Measurements from ENCODE around the gene LZIC.

Gene LZIC

DNA sequence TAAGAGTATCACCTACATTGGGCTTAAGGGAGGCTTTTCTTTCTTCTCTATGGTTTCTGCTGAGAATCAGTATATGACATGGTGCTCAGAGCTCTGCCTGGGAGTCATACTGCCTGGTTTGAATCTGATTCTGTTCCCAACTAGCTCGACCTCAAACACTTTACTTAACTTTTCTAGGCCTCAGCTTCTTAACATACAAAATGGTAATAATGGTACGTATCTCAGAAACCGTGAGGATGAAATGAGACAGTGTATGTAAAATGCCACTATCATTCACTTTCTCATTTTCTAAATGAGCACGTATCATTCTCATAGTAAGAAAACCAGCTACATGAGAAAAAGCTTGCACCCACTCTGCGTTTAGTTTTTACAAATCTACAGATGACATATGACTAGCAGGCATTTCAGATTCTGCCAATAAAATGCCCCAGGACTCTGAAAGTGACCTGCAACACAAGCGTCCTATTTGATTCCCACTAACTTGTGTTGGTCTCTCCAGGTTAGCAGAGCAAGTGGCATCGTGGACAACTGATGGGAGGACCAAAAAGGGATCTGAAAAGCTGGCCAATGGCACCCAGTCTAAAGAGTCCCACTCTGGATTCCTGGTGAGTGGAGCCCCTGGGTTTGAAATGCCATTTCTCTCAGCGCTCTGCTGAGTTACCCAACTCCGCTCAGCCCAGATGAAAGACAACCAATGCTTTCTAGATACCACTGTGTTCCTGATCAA lies 39.2 kb downstream of the LZIC start:
- H3K27me3 ChIP-seq (ENCODE audit: control insufficient read depth in 1 of 2, insufficient read depth in 1 of 2, low read length in 2 of 2), result no peaks in the 10 kb centered on the region
- WGBS, result 99% methylated on average over 9 of the region's 9 CpGs
- H3K9me3 ChIP-seq (ENCODE audit: control insufficient read depth, low read length), result no peaks in the 10 kb centered on the region
- no peak overlapping the region for H3K23ac ChIP-seq (ENCODE audit: low read length in 2 of 2)
- H3K4ac ChIP-seq (ENCODE audit: low read depth in 1 of 2, low read length in 2 of 2), result no peak overlapping the region
- peaks cover 30% of the 10 kb centered on the region for H3K79me1 ChIP-seq (replicated peaks; ENCODE audit: low read length, poor library complexity, severe bottlenecking)
- no peak overlapping the region for H2BK5ac ChIP-seq (ENCODE audit: low read depth, low read length, poor library complexity, severe bottlenecking)
- H3K4me3 ChIP-seq (ENCODE audit: insufficient read depth in 1 of 2, low read depth in 1 of 2, low read length in 2 of 2), result no peak overlapping the region
- H3K27ac ChIP-seq (ENCODE audit: low read length, poor library complexity, severe bottlenecking), result no peak overlapping the region
- peaks cover 18% of the 10 kb centered on the region for H3K4me1 ChIP-seq (ENCODE audit: control insufficient read depth, insufficient read depth, low read depth, low read length)
- H3K4me2 ChIP-seq (ENCODE audit: low read length, poor library complexity, severe bottlenecking), result no peak overlapping the region
- no peak overlapping the region for H4K91ac ChIP-seq (ENCODE audit: low read length)
- no peak overlapping the region for H2AFZ ChIP-seq (ENCODE audit: low read depth, low read length)
- H3K36me3 ChIP-seq (ENCODE audit: control insufficient read depth in 1 of 2, insufficient read depth in 2 of 2, low read depth in 1 of 2, low read length in 2 of 2), result peaks cover 0 to 9% of the 10 kb centered on the region in 2 experiments
- DNase-seq, result no peak
- H2BK15ac ChIP-seq (ENCODE audit: low read depth, poor library complexity, severe bottlenecking), result no peak overlapping the region
- no peak overlapping the region for H2AK5ac ChIP-seq (ENCODE audit: low read length, severe bottlenecking)
- H2BK120ac ChIP-seq (ENCODE audit: low read depth, low read length), result no peak overlapping the region
- H3K18ac ChIP-seq (ENCODE audit: low read depth in 1 of 2, low read length in 2 of 2), result no peak overlapping the region
- H4K8ac ChIP-seq (ENCODE audit: low read length), result no peak overlapping the region
- H2BK12ac ChIP-seq (ENCODE audit: low read length in 2 of 2), result no peak overlapping the region
- H3K9ac ChIP-seq (ENCODE audit: low read length), result no peak overlapping the region
- H3K14ac ChIP-seq (ENCODE audit: low read length in 2 of 2), result no peak overlapping the region

DNA sequence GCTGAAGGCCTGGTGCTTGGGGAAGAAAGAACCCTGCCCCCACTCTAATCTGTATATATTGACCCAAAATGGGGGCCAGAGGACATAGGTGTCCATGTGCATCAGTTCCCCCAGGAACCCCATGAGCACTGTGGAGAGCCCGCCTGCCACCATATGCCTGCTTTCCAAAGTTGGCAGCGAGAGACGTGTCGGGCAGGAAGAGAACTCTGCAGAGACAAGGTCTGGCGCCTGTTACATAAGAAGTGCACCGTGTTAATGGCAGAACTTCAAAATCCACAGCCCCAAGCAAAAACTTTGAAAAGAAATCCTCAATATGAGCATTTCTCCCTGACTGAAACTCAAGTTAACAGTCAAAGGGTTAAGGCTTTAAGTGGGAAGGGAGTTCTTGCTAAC lies 41.1 kb downstream of the LZIC start:
- H2BK12ac ChIP-seq (ENCODE audit: low read length in 2 of 2), result no peak overlapping the region
- DNase-seq, result no peak
- no peak overlapping the region for H3K27ac ChIP-seq (ENCODE audit: low read length, poor library complexity, severe bottlenecking)
- H2BK15ac ChIP-seq (ENCODE audit: low read depth, poor library complexity, severe bottlenecking), result no peak overlapping the region
- H3K4me3 ChIP-seq (ENCODE audit: insufficient read depth in 1 of 2, low read depth in 1 of 2, low read length in 2 of 2), result no peak overlapping the region
- peaks cover 0 to 9% of the 10 kb centered on the region in 2 experiments for H3K36me3 ChIP-seq (ENCODE audit: control insufficient read depth in 1 of 2, insufficient read depth in 2 of 2, low read depth in 1 of 2, low read length in 2 of 2)
- H2AK5ac ChIP-seq (ENCODE audit: low read length, severe bottlenecking), result no peak overlapping the region
- no peak overlapping the region for H3K23ac ChIP-seq (ENCODE audit: low read length in 2 of 2)
- peaks cover 18% of the 10 kb centered on the region for H3K4me1 ChIP-seq (ENCODE audit: control insufficient read depth, insufficient read depth, low read depth, low read length)
- no peak overlapping the region for H4K91ac ChIP-seq (ENCODE audit: low read length)
- H3K4ac ChIP-seq (ENCODE audit: low read depth in 1 of 2, low read length in 2 of 2), result no peak overlapping the region
- no peak overlapping the region for H4K8ac ChIP-seq (ENCODE audit: low read length)
- H3K79me1 ChIP-seq (replicated peaks; ENCODE audit: low read length, poor library complexity, severe bottlenecking), result peaks cover 30% of the 10 kb centered on the region
- 98% methylated on average over 6 of the region's 6 CpGs for WGBS
- no peak overlapping the region for H3K9ac ChIP-seq (ENCODE audit: low read length)
- H3K27me3 ChIP-seq (ENCODE audit: control insufficient read depth in 1 of 2, insufficient read depth in 1 of 2, low read length in 2 of 2), result no peaks in the 10 kb centered on the region
- H2AFZ ChIP-seq (ENCODE audit: low read depth, low read length), result no peak overlapping the region
- no peak overlapping the region for H2BK5ac ChIP-seq (ENCODE audit: low read depth, low read length, poor library complexity, severe bottlenecking)
- no peak overlapping the region for H2BK120ac ChIP-seq (ENCODE audit: low read depth, low read length)
- H3K4me2 ChIP-seq (ENCODE audit: low read length, poor library complexity, severe bottlenecking), result no peak overlapping the region
- no peaks in the 10 kb centered on the region for H3K9me3 ChIP-seq (ENCODE audit: control insufficient read depth, low read length)
- no peak overlapping the region for H3K14ac ChIP-seq (ENCODE audit: low read length in 2 of 2)
- no peak overlapping the region for H3K18ac ChIP-seq (ENCODE audit: low read depth in 1 of 2, low read length in 2 of 2)

DNA sequence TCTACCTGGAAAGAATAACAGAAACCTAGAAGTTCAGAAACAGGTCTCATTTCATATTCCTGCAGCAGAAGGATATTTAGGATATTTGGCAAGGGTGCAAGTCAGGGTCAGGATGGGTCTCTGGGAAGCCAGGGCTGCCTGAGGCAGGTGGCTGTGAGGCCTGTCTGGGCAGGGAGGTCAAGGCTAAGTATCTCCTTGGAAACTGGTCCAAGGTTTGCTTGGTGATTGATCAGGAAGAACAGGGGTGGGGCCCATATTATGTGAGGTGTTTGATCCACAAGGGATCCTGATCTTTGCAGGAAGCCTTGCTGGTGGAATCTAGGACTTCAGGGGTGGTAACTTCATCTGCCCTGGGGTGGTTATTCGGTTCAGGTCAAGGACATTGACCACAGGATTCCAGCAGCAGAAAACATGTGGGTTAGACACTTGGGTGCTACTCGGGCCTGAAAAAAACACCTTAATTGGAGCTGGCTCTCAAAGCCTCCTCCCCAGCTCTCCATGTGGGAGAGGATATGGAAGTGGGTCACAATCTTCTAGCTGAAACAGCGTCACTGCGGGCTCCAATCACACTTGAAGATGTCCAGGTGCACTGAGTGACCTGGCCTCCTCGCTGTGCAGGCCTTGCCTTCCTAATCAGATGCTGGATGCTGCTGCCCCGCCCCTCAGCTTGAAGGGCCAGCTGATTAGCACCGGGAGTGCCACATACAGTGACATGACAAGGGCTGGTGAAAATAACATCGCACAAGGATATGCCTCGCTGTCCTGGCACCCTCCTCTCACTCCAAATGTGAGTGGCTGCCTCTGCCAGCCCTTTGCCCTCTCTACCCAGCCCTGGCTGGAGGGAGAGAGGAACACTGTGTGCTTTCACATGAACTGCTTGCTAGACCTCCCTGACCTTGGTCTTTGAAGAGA lies 41.8 kb downstream of the LZIC start:
- Histone ChIP-seq H2BK5ac (ENCODE audit: low read depth, low read length, poor library complexity, severe bottlenecking) (no peak overlapping the region), H3K9me3 (ENCODE audit: control insufficient read depth, low read length) (no peaks in the 10 kb centered on the region), H2AK5ac (ENCODE audit: low read length, severe bottlenecking) (peak overlapping the region; percentile 17), H3K18ac (ENCODE audit: low read depth in 1 of 2, low read length in 2 of 2) (no peak overlapping the region), H3K23ac (ENCODE audit: low read length in 2 of 2) (no peak overlapping the region), H3K4me2 (ENCODE audit: low read length, poor library complexity, severe bottlenecking) (no peak overlapping the region), H3K4me3 (ENCODE audit: insufficient read depth in 1 of 2, low read depth in 1 of 2, low read length in 2 of 2) (peak overlapping the region in 1 of 2 experiments; percentile 7), H2BK15ac (ENCODE audit: low read depth, poor library complexity, severe bottlenecking) (peak overlapping the region; percentile 23), H3K36me3 (ENCODE audit: control insufficient read depth in 1 of 2, insufficient read depth in 2 of 2, low read depth in 1 of 2, low read length in 2 of 2) (peaks cover 0 to 9% of the 10 kb centered on the region in 2 experiments), H3K79me1 (replicated peaks; ENCODE audit: low read length, poor library complexity, severe bottlenecking) (peaks cover 30% of the 10 kb centered on the region), H2BK120ac (ENCODE audit: low read depth, low read length) (no peak overlapping the region), H3K27me3 (ENCODE audit: control insufficient read depth in 1 of 2, insufficient read depth in 1 of 2, low read length in 2 of 2) (no peaks in the 10 kb centered on the region), H3K14ac (ENCODE audit: low read length in 2 of 2) (no peak overlapping the region), H4K91ac (ENCODE audit: low read length) (peak overlapping the region; percentile 82), H3K4me1 (ENCODE audit: control insufficient read depth, insufficient read depth, low read depth, low read length) (peaks cover 18% of the 10 kb centered on the region), H2BK12ac (ENCODE audit: low read length in 2 of 2) (peak overlapping the region in 1 of 2 experiments; percentile 58), H3K27ac (ENCODE audit: low read length, poor library complexity, severe bottlenecking) (no peak overlapping the region), H3K9ac (ENCODE audit: low read length) (no peak overlapping the region), H2AFZ (ENCODE audit: low read depth, low read length) (no peak overlapping the region), H4K8ac (ENCODE audit: low read length) (no peak overlapping the region), H3K4ac (ENCODE audit: low read depth in 1 of 2, low read length in 2 of 2) (no peak overlapping the region)
- 91% methylated on average over 9 of the region's 9 CpGs for WGBS
- DNase-seq, result no peak

Measured in mesenchymal stem cell (in vitro differentiated cells and primary cell).